HEK293T (cell line): Measurements from ENCODE around the gene PIGU.

Experiments
- CTCF ChIA-PET: fragments of 350-600 bp; formaldehyde crosslinking; extraction: SDS; loops from one replicate; lab custom pipeline; 2021; ENCODE audit warnings: antibody characterized with exemption, inconsistent platforms; lab: Yijun Ruan, JAX
- POLR2A ChIA-PET: fragments of 350-600 bp; formaldehyde crosslinking; extraction: SDS; loops from one replicate; lab custom pipeline; 2020; ENCODE audit warnings: antibody characterized with exemption, inconsistent platforms; lab: Yijun Ruan, JAX
- DNase-seq: peaks from one replicate; pipeline ENCODE4 v3.0.0; 2012; ENCODE audit warnings: mixed read lengths; ENCODE audit errors: extremely low spot score
- ARNT ChIP-seq: fragments of 450-650 bp; IDR thresholded peaks from 2 replicates; pipeline ENCODE4 v1.6.1; 2017; ENCODE audit warnings: mild to moderate bottlenecking
- BHLHE40 ChIP-seq: fragments of 450-650 bp; IDR thresholded peaks from 2 replicates; pipeline ENCODE4 v1.6.1; 2016; ENCODE audit warnings: mild to moderate bottlenecking, moderate library complexity, borderline replicate concordance
- CTBP1 ChIP-seq: fragments of 450-650 bp; IDR thresholded peaks from 2 replicates; pipeline ENCODE4 v1.6.1; 2016; ENCODE audit warnings: borderline replicate concordance
- ELF4 ChIP-seq: fragments of 450-650 bp; IDR thresholded peaks from 2 replicates; pipeline ENCODE4 v1.6.1; 2017; ENCODE audit warnings: antibody characterized with exemption
- FOXA1 ChIP-seq: fragments of 450-650 bp; IDR thresholded peaks from 2 replicates; pipeline ENCODE4 v1.6.1; 2016; ENCODE audit warnings: mild to moderate bottlenecking
- FOXK2 ChIP-seq: fragments of 450-650 bp; IDR thresholded peaks from 2 replicates; pipeline ENCODE4 v1.6.1; 2016; ENCODE audit warnings: mild to moderate bottlenecking
- FOXM1 ChIP-seq: fragments of 450-650 bp; IDR thresholded peaks from 2 replicates; pipeline ENCODE4 v1.6.1; 2017; ENCODE audit warnings: mild to moderate bottlenecking, borderline replicate concordance
- HDGF ChIP-seq: fragments of 450-650 bp; IDR thresholded peaks from 2 replicates; pipeline ENCODE4 v1.6.1; 2017; ENCODE audit warnings: antibody characterized with exemption, borderline replicate concordance
- L3MBTL2 ChIP-seq: fragments of 450-650 bp; conservative IDR thresholded peaks from 2 replicates; pipeline ENCODE4 v1.6.1; 2016; ENCODE audit warnings: mild to moderate bottlenecking
- LEF1 ChIP-seq: fragments of 450-650 bp; IDR thresholded peaks from 2 replicates; pipeline ENCODE4 v1.6.1; 2017; ENCODE audit warnings: mild to moderate bottlenecking, borderline replicate concordance
- NFRKB ChIP-seq: fragments of 450-650 bp; IDR thresholded peaks from 2 replicates; pipeline ENCODE4 v1.6.1; 2016; ENCODE audit warnings: mild to moderate bottlenecking, moderate library complexity
- SP1 ChIP-seq: fragments of 450-650 bp; IDR thresholded peaks from 2 replicates; pipeline ENCODE4 v1.6.1; 2017
- SUZ12 ChIP-seq: fragments of 450-650 bp; IDR thresholded peaks from 2 replicates; pipeline ENCODE4 v1.6.1; 2016; ENCODE audit warnings: mild to moderate bottlenecking
- TARDBP ChIP-seq: fragments of 450-650 bp; IDR thresholded peaks from 2 replicates; pipeline ENCODE4 v1.6.1; 2016
- ZNF384 ChIP-seq: fragments of 450-650 bp; IDR thresholded peaks from 2 replicates; pipeline ENCODE4 v1.6.1; 2016
- TF ChIP-seq, protein P1 (sequence below): fragments of 450-650 bp; IDR thresholded peaks from 2 replicates; pipeline ENCODE4 v1.6.1; 2016

PIGU gene

DNA sequence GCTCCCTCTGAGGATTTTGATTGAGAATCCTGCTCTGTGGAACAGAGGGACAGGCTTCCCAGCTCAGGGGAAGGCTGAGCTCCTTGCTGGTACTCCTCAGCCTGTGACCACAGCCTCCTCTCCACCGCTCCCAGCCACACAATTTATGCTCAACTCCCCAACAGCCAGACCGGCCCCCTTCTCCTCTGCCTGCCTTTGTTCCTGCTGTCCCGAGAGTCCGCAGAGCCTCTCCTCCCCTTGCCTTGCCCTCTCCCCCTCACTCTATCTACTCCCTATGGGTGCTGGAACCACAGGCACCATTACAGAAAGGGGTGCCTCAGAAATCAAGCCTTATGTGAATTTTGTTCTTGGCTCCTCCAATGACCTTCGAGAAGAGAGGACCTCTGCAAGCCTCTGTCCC, 102.5 kb downstream of the PIGU start:
- DNase-seq = no peak
- TF ChIP-seq SUZ12 (no peak), FOXA1 (no peak), ZNF384 (no peak), BHLHE40 (no peak), TARDBP (no peak), CTBP1 (no peak), NFRKB (no peak), FOXM1 (no peak), ARNT (no peak), LEF1 (no peak), ELF4 (no peak), SP1 (no peak), L3MBTL2 (no peak), FOXK2 (no peak), HDGF (no peak)
- TF ChIP-seq, protein P1, sequence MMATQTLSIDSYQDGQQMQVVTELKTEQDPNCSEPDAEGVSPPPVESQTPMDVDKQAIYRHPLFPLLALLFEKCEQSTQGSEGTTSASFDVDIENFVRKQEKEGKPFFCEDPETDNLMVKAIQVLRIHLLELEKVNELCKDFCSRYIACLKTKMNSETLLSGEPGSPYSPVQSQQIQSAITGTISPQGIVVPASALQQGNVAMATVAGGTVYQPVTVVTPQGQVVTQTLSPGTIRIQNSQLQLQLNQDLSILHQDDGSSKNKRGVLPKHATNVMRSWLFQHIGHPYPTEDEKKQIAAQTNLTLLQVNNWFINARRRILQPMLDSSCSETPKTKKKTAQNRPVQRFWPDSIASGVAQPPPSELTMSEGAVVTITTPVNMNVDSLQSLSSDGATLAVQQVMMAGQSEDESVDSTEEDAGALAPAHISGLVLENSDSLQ = no peak
- ChIA-PET CTCF (no interaction called here), POLR2A (no interaction called here)

DNA sequence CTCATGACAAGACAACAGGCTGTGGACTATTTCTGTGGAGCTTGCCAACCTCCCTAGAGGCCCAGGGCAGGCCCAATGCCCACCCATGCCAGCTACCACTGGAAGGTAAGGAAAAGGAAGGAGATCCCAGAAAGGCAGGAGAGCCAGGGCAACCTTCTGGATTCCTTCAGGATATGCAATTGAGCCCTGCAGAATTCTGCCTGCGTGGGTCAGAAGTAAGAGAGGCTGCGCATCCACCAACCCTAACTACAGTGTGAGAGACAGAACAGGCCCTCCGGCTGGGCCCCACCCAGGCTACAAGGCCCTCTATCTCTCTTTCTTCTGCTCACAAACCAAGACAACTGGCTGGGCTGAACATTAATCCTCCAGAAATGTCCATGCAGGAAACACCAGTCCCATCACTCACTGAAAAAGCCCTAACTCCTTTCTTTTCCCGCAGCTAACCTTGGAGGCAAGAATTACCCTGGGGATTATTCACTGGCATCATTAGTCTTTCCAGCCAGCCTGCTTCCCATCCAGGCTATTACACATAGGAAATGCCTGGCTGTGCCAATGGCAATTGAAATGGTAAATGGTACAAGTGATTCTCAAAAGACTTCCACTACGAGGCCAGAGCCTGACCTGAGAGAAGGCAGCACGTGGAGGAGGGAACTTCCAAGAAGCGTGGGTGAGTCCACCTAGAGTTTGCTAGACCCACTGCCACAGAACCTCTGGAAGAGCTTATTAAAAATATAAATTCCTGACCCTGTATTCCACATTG, 103.2 kb downstream of the PIGU start:
- TF ChIP-seq NFRKB (no peak), LEF1 (no peak), FOXK2 (no peak), HDGF (no peak), ELF4 (no peak), L3MBTL2 (no peak), ZNF384 (no peak), SP1 (no peak), ARNT (no peak), TARDBP (no peak), SUZ12 (no peak), FOXA1 (no peak), FOXM1 (no peak), CTBP1 (no peak)
- TF ChIP-seq, protein P1 = no peak
- ChIA-PET CTCF (interaction anchor here (1.2 kb wide), 1 partner anchor 134 kb away, joined by 4 read pairs; no protein-coding TSS in a partner anchor), POLR2A (interaction anchor here (0.5 kb wide), 1 partner anchor 770 kb away, joined by 3 read pairs; no protein-coding TSS in a partner anchor)
- DNase-seq = no peak

DNA sequence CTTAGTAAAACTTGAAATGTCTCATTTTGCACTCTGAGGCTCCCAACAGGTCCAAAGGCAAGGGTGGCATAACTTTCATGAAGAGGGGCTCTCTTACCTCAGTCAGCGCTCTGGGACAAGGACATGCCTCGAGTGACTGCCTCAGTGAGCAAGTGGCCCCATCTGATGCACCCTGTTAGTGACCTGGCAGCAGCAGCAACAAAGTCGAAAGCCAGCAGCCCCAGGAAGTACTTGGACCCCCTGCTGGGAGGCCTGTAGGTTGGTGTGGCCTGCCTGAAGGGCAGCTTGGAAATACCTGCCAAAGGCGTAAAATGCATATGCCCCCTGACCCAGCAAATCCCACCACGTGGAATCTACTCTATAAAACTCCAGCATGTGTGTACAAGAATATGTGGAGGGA, 105.1 kb downstream of the PIGU start:
- DNase-seq = no peak
- TF ChIP-seq ZNF384 (no peak), ARNT (no peak), SUZ12 (no peak), LEF1 (no peak), NFRKB (no peak), FOXA1 (no peak), FOXK2 (no peak), SP1 (no peak), CTBP1 (no peak), HDGF (no peak), ELF4 (no peak), L3MBTL2 (no peak), BHLHE40 (no peak), FOXM1 (no peak), TARDBP (no peak)
- TF ChIP-seq, protein P1 = no peak
- CTCF ChIA-PET = interaction anchor here (0.6 kb wide), 1 partner anchor 579 kb away, joined by 6 read pairs; no protein-coding TSS in a partner anchor
- POLR2A ChIA-PET = interaction anchor here (1.7 kb wide), 1 partner anchor 253 kb away, joined by 4 read pairs; the partner anchor contains the start of gene NCOA6

DNA sequence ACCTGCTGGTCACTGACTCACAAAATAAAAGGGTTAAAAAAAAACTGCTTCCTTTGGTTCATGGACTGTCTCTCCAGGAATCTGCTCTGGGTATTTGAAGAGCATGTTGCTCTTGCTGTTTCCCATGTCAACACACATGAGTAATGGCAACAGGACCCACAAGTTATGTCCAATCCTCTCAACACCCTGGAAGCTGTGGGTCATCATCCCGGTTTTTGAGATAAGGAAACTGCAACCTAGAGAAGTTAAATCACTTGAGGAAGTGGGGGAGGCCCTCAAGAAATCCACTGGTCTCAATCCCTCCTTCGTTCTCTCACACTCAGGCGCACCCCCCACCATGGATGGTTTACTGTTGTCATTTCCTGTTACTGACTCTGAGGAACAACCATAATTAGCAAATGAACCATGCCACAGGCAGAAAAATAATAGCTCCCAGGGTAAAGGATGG, 106.0 kb downstream of the PIGU start:
- TF ChIP-seq CTBP1 (no peak), L3MBTL2 (no peak), ELF4 (no peak), NFRKB (no peak), TARDBP (no peak), LEF1 (no peak), FOXM1 (no peak), SP1 (no peak), FOXK2 (no peak), BHLHE40 (no peak), HDGF (no peak), ARNT (no peak), SUZ12 (no peak), FOXA1 (no peak), ZNF384 (no peak)
- TF ChIP-seq, protein P1 = no peak
- ChIA-PET CTCF (no interaction called here), POLR2A (interaction anchor here (0.6 to 1.7 kb wide), 2 partner anchors 254 to 353 kb away, joined by 4 read pairs; partner anchors contain the start of gene NCOA6)
- DNase-seq = no peak

DNA sequence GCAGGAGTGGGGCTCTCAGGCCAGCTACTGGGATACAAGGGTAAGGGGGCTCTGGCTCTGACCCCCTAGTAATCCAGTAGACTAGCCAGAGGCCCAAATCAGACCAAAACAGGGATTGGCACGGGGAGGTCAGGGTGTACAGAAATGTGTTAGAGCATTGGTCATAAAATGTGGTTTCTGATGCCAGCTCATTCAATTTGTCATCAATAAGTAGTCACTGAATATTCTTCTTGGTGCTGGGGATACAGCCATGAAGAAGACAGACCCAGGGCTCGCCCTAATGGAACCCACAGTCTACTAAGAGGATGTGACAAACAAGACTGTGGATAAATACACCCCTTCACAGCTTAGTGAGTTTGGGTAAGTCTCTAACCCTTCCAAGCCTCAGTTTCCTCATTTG, 107.3 kb downstream of the PIGU start:
- ChIA-PET POLR2A (no interaction called here), CTCF (interaction anchor here (0.6 to 0.7 kb wide), 2 partner anchors 32 to 55 kb away, joined by 3 to 4 read pairs; no protein-coding TSS in a partner anchor)
- no peak for DNase-seq
- TF ChIP-seq SUZ12 (no peak), ELF4 (no peak), ZNF384 (no peak), ARNT (no peak), BHLHE40 (no peak), CTBP1 (no peak), FOXA1 (no peak)
